Erythroblast (primary cell): Measurements from ENCODE around the gene ANKRD16.

Experiments used
- GATA1 ChIP-seq: IDR thresholded peaks from 2 replicates; pipeline ENCODE4 v1.6.1; 2011; ENCODE audit warnings: low read depth, mild to moderate bottlenecking, control low read depth, low read length, moderate library complexity
- POLR2A ChIP-seq: IDR thresholded peaks from 2 replicates; pipeline ENCODE4 v1.6.1; 2011; ENCODE audit warnings: mild to moderate bottlenecking, low read length

DNA sequence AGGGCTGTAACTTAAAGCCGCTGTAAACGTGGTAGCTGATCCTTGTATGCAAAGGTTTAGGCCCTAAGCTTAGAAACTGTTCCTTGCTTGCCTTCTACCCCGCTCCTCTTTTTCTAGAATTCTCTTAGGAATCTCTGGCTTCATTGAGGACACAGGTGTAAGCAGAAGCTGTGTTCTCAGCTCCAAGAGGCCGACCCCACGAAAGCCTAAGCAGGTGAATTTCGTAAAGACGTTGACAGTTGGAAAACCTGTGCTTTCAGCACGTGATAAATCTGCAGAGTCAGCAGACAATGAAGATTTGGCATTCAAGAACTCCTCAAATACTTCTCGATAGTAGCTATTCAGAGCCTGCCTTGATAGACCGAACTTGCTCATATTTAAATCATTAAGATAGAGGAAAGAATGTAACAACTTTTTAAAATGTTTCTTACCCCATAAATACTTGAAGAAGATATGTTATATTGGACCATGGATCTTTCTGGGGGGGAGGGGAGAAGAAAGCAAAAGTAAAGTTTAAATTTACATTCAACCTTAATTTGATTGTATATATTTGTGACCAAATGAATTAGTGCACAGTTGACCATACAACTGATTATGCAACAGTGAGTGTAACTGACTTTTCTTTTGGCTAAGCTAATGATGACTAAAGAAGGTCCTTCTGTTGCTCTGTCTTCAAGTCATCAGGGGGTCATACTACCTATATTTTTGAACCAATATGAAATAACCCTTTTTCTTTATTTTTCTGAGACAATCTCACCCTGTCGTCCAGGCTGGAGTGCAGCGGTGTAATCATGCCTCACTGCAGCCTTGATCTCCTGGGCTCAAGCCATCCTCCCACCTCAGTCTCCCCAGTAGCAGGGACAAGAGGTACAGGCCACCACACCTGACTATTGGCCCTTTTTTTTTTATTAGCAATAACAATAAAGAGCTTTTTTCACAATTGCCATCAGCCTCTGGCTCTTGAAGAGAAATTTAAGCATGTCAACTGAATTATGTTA is 75.3 kb downstream of the ANKRD16 start:
- TF ChIP-seq POLR2A: no peak
- TF ChIP-seq GATA1: no peak
